ENCODE measurements around the gene DNAJC4. TPM values are rescaled to one million over a fixed set of nuclear protein-coding genes. Genes with fewer than 3 reads are reported as not detected.

DNAJC4 gene
- total RNA-seq, 1 experiment from 2014 or later: 24.2 TPM

DNA sequence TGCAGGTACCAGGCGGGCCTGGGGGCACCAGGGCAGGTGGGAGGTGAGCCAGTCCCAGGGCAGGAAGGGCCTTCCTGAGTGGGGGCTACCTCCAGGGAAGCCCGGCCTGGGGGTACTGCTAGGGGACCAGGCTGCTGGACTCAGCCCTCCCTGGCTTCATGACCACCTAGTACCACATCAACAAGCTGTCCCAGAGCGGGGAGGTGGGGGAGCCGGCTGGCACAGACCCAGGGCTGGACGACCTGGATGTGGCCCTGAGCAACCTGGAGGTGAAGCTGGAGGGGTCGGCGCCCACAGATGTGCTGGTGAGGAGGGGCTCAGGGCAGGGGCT is 11.0 kb upstream of the DNAJC4 start:
- no peak overlapping the region for H3K4ac ChIP-seq (ENCODE audit: low read depth, low read length)
- no peak overlapping the region for H2BK15ac ChIP-seq (ENCODE audit: low read depth, low read length)
- H3K27me3 Mint-ChIP-seq (ENCODE audit: low read depth): no peaks in the 10 kb centered on the region; the same call in 1 of the 2 replicates
- H3K4me3 Mint-ChIP-seq: no peak overlapping the region
- no peaks in the 10 kb centered on the region for H3K9me3 Mint-ChIP-seq
- H2BK120ac ChIP-seq (ENCODE audit: low read depth, low read length, poor library complexity, severe bottlenecking): no peak overlapping the region
- no peak overlapping the region for H2AK5ac ChIP-seq (ENCODE audit: insufficient read length, low read length)
- no peak for DNase-seq
- no peak overlapping the region for H3K4me2 ChIP-seq (ENCODE audit: insufficient read depth, insufficient read length, low read length)
- no peak overlapping the region for H3K27ac Mint-ChIP-seq
- no peaks in the 10 kb centered on the region for H3K9me3 ChIP-seq (ENCODE audit: control insufficient read depth, low read depth, low read length)
- peaks cover 3 to 48% (median 26%) of the 10 kb centered on the region in 3 experiments for H3K36me3 Mint-ChIP-seq (ENCODE audit: insufficient read depth in 1 of 3, low read depth in 3 of 3)
- no peak overlapping the region for H2BK5ac ChIP-seq (ENCODE audit: insufficient read length, low read length)
- H2BK12ac ChIP-seq (ENCODE audit: insufficient read length, low read depth, low read length): no peak overlapping the region
- no peak overlapping the region for H3T11ph ChIP-seq (ENCODE audit: low read length)
- no peak overlapping the region for H3K18ac ChIP-seq (ENCODE audit: insufficient read length, low read depth, low read length)
- no peak overlapping the region for H4K8ac ChIP-seq (replicated peaks; ENCODE audit: insufficient read length, low read depth, low read length)
- H4K5ac ChIP-seq (ENCODE audit: insufficient read length, low read depth, low read length): no peak overlapping the region
- no peak overlapping the region for H3K23ac ChIP-seq (ENCODE audit: insufficient read length, low read depth, low read length)
- H3K27me3 ChIP-seq (ENCODE audit: insufficient read depth, low read length): no peaks in the 10 kb centered on the region
- no peaks in the 10 kb centered on the region for H3K23me2 ChIP-seq (ENCODE audit: insufficient read length, low read depth, low read length, poor library complexity, severe bottlenecking)
- no peaks in the 10 kb centered on the region for H3K79me2 ChIP-seq (ENCODE audit: insufficient read depth, low read length)
- H3K4me1 Mint-ChIP-seq: peaks cover 3 to 4% of the 10 kb centered on the region in 2 experiments; a peak in 2 of 4 replicates
- H3K27ac ChIP-seq (ENCODE audit: insufficient read length, low read depth, low read length): no peak overlapping the region
- no peaks in the 10 kb centered on the region for H3K79me1 ChIP-seq (ENCODE audit: insufficient read depth, low read depth, low read length, poor library complexity, severe bottlenecking)
- H4K20me1 ChIP-seq (ENCODE audit: control insufficient read depth, insufficient read depth, insufficient read length): no peaks in the 10 kb centered on the region
- no peak for TF ChIP-seq CTCF (conservative IDR thresholded peaks at IDR 0.05)
- H3K9ac ChIP-seq (ENCODE audit: extremely low read depth, insufficient read length, low read length): no peak overlapping the region
- H4K91ac ChIP-seq (ENCODE audit: insufficient read length, low read depth, low read length): peak overlapping the region; percentile 32
- H3K56ac ChIP-seq (ENCODE audit: insufficient read length, low read depth, low read length): no peak overlapping the region
- no peaks in the 10 kb centered on the region for H3K4me1 ChIP-seq (ENCODE audit: insufficient read depth, low read length)
- WGBS (ENCODE audit: extremely low coverage, insufficient read length, low lambda C conversion rate): no CpG with 5 or more reads among the region's 7 CpGs
- no peak overlapping the region for H3K14ac ChIP-seq (ENCODE audit: insufficient read depth, low read length)
- no peak overlapping the region for H2BK20ac ChIP-seq (ENCODE audit: low read depth, low read length, poor library complexity, severe bottlenecking)
- H2AFZ ChIP-seq (ENCODE audit: low read length): no peak overlapping the region

All from H9 (cell line).